ENCODE data around the gene JAKMIP2. TPM values are rescaled to one million over a fixed set of nuclear protein-coding genes. Genes with fewer than 3 reads are reported as not detected.

Gene JAKMIP2
- total RNA-seq, 1 experiment from 2014 or later, result 1.2 TPM

GRCh38 chr5:147565524-147565923, 217.0 kb downstream of the JAKMIP2 start:
- intact Hi-C loops (cut with micrococcal nuclease; ENCODE audit: unreplicated experiment), result no loop called here
- peaks cover 16% of the 10 kb centered on the region for H3K4me1 Mint-ChIP-seq (ENCODE audit: low read depth, unreplicated experiment)
- DNase-seq, result no peak
- Histone ChIP-seq H3K4me1 (0 out of 2 replicates have a peak, but pooled peaks cover 4% of the 10 kb centered on the region), H3K9me3 (no peaks in the 10 kb centered on the region), H3K27me3 (replicated peaks; ENCODE audit: control insufficient read depth, insufficient read depth, low read length) (no peaks in the 10 kb centered on the region), H3K4me3 (ENCODE audit: low read depth, low read length) (no peak overlapping the region), H3K36me3 (ENCODE audit: control insufficient read depth, insufficient read depth, low read length) (no peaks in the 10 kb centered on the region)
- no peaks in the 10 kb centered on the region for H3K27me3 Mint-ChIP-seq (ENCODE audit: insufficient read depth, unreplicated experiment)
- no peaks in the 10 kb centered on the region for H3K9me3 Mint-ChIP-seq (ENCODE audit: unreplicated experiment)
- no TSS peak for BruUV-seq (replicated peaks)
- CTCF ChIA-PET, result interaction anchor here (0.5 to 0.6 kb wide), 2 partner anchors 13 to 88 kb away, joined by 3 to 5 read pairs; no protein-coding TSS in a partner anchor
- POLR2A ChIA-PET, result no interaction called here
- no peaks in the 10 kb centered on the region for H3K36me3 Mint-ChIP-seq (ENCODE audit: insufficient read depth, unreplicated experiment)
- no peak overlapping the region for H3K4me3 Mint-ChIP-seq (ENCODE audit: unreplicated experiment)
- TF ChIP-seq CTCF (IDR thresholded peaks at IDR 0.05; ENCODE audit: insufficient read depth in 1 of 2, low read depth in 1 of 2, low read length in 1 of 2, severe bottlenecking in 1 of 2, unreplicated experiment in 1 of 2), result no peak
- H3K27ac Mint-ChIP-seq (ENCODE audit: unreplicated experiment), result no peak overlapping the region

- ChIA-PET CTCF (no interaction called here), POLR2A (no interaction called here)
- no peaks in the 10 kb centered on the region for H3K27me3 ChIP-seq (replicated peaks; ENCODE audit: control insufficient read depth, insufficient read depth, low read length)
- no TSS peak for BruUV-seq (replicated peaks)
- no peak for DNase-seq
- H3K9me3 ChIP-seq, result no peaks in the 10 kb centered on the region
- no peak for TF ChIP-seq CTCF (IDR thresholded peaks at IDR 0.05; ENCODE audit: insufficient read depth in 1 of 2, low read depth in 1 of 2, low read length in 1 of 2, severe bottlenecking in 1 of 2, unreplicated experiment in 1 of 2)
- Mint-ChIP-seq H3K27me3 (ENCODE audit: insufficient read depth, unreplicated experiment) (no peaks in the 10 kb centered on the region), H3K27ac (ENCODE audit: unreplicated experiment) (no peak overlapping the region), H3K4me3 (ENCODE audit: unreplicated experiment) (no peak overlapping the region), H3K36me3 (ENCODE audit: insufficient read depth, unreplicated experiment) (no peaks in the 10 kb centered on the region), H3K9me3 (ENCODE audit: unreplicated experiment) (no peaks in the 10 kb centered on the region), H3K4me1 (ENCODE audit: low read depth, unreplicated experiment) (peaks cover 16% of the 10 kb centered on the region)
- 0 out of 2 replicates have a peak, but pooled peaks cover 4% of the 10 kb centered on the region for H3K4me1 ChIP-seq
- intact Hi-C loops (cut with micrococcal nuclease; ENCODE audit: unreplicated experiment), result no loop called here
- H3K36me3 ChIP-seq (ENCODE audit: control insufficient read depth, insufficient read depth, low read length), result no peaks in the 10 kb centered on the region
- H3K4me3 ChIP-seq (ENCODE audit: low read depth, low read length), result no peak overlapping the region
These were observed 218.4 kb downstream of the JAKMIP2 start for GRCh38 chr5:147564124-147564486.

GRCh38 chr5:147563466-147564123, 218.9 kb downstream of the JAKMIP2 start:
- H3K4me3 ChIP-seq (ENCODE audit: low read depth, low read length), result no peak overlapping the region
- no peaks in the 10 kb centered on the region for H3K27me3 ChIP-seq (replicated peaks; ENCODE audit: control insufficient read depth, insufficient read depth, low read length)
- ChIA-PET POLR2A (no interaction called here), CTCF (no interaction called here)
- H3K9me3 ChIP-seq, result no peaks in the 10 kb centered on the region
- DNase-seq, result no peak
- Mint-ChIP-seq H3K9me3 (ENCODE audit: unreplicated experiment) (no peaks in the 10 kb centered on the region), H3K4me1 (ENCODE audit: low read depth, unreplicated experiment) (peaks cover 18% of the 10 kb centered on the region), H3K27ac (ENCODE audit: unreplicated experiment) (no peak overlapping the region), H3K36me3 (ENCODE audit: insufficient read depth, unreplicated experiment) (no peaks in the 10 kb centered on the region), H3K4me3 (ENCODE audit: unreplicated experiment) (no peak overlapping the region), H3K27me3 (ENCODE audit: insufficient read depth, unreplicated experiment) (no peaks in the 10 kb centered on the region)
- H3K36me3 ChIP-seq (ENCODE audit: control insufficient read depth, insufficient read depth, low read length), result no peaks in the 10 kb centered on the region
- BruUV-seq (replicated peaks), result no TSS peak
- H3K4me1 ChIP-seq, result 0 out of 2 replicates have a peak, but pooled peaks cover 6% of the 10 kb centered on the region
- TF ChIP-seq CTCF (IDR thresholded peaks at IDR 0.05; ENCODE audit: insufficient read depth in 1 of 2, low read depth in 1 of 2, low read length in 1 of 2, severe bottlenecking in 1 of 2, unreplicated experiment in 1 of 2), result no peak
- intact Hi-C loops (cut with micrococcal nuclease; ENCODE audit: unreplicated experiment), result no loop called here
